NB4 (cell line): Measurements from ENCODE around the gene TPBGL.

Experiments
- MAX ChIP-seq: IDR thresholded peaks from 2 replicates; pipeline ENCODE4 v1.6.1; 2011; ENCODE audit warnings: low read depth, low read length
- MYC ChIP-seq: IDR thresholded peaks from 2 replicates; pipeline ENCODE4 v1.6.1; 2011; ENCODE audit warnings: low read depth, low read length
- POLR2A ChIP-seq: IDR thresholded peaks from 2 replicates; pipeline ENCODE4 v1.6.1; 2011; ENCODE audit warnings: mild to moderate bottlenecking; ENCODE audit not compliant: insufficient read length; ENCODE audit errors: extremely low read depth
- TF ChIP-seq, protein P1 (sequence below): IDR thresholded peaks from one replicate; pipeline ENCODE4 v1.5.1; 2012; ENCODE audit warnings: low read depth, low read length

GRCh38 chr11:75193711-75194110 is 46.9 kb upstream of the TPBGL start:
- TF ChIP-seq POLR2A (no peak), MAX (no peak), MYC (no peak)
- TF ChIP-seq, protein P1, sequence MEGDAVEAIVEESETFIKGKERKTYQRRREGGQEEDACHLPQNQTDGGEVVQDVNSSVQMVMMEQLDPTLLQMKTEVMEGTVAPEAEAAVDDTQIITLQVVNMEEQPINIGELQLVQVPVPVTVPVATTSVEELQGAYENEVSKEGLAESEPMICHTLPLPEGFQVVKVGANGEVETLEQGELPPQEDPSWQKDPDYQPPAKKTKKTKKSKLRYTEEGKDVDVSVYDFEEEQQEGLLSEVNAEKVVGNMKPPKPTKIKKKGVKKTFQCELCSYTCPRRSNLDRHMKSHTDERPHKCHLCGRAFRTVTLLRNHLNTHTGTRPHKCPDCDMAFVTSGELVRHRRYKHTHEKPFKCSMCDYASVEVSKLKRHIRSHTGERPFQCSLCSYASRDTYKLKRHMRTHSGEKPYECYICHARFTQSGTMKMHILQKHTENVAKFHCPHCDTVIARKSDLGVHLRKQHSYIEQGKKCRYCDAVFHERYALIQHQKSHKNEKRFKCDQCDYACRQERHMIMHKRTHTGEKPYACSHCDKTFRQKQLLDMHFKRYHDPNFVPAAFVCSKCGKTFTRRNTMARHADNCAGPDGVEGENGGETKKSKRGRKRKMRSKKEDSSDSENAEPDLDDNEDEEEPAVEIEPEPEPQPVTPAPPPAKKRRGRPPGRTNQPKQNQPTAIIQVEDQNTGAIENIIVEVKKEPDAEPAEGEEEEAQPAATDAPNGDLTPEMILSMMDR = no peak
